HG03159 (cell line): ENCODE measurements around the gene LRRC4.

Experiments
- ATAC-seq: cut with Tn5 transposase; IDR thresholded peaks from one replicate; pipeline ENCODE4 v1.9.1; 2021; ENCODE audit warnings: mild to moderate bottlenecking, moderate library complexity; ENCODE audit not compliant: unreplicated experiment

LRRC4 gene

GRCh38 chr7:127981965-127982364 is 49.3 kb downstream of the LRRC4 start:
- no peak for ATAC-seq

- ATAC-seq = no peak
Measured at GRCh38 chr7:127980901-127981300, 50.3 kb downstream of the LRRC4 start.

GRCh38 chr7:127979728-127980126 is 51.5 kb downstream of the LRRC4 start:
- no peak for ATAC-seq

GRCh38 chr7:127979113-127979727 is 52.0 kb downstream of the LRRC4 start:
- no peak for ATAC-seq

- no peak for ATAC-seq
Measured at GRCh38 chr7:127978421-127978820, 52.8 kb downstream of the LRRC4 start.
